Bronchial epithelial cell (primary cell): ENCODE measurements around the gene MARCO. TPM values are rescaled to one million over a fixed set of nuclear protein-coding genes. Genes with fewer than 3 reads are reported as not detected.

Experiments
- DNase-seq: peaks from one replicate; pipeline ENCODE4 v3.0.0-alpha.2; 2010; ENCODE audit warnings: low read depth
- FAIRE-seq: peaks from 2 replicates; lab custom pipeline; 2011; peaks lifted over from hg19 to GRCh38; lab: Jason Lieb, UNC
- H3K27me3 ChIP-seq: 2 replicates; pipeline ENCODE4 v1.5.1; 2011; ENCODE audit warnings: low read length; ENCODE audit not compliant: control insufficient read depth, insufficient read depth
- H3K36me3 ChIP-seq: 2 replicates; pipeline ENCODE4 v1.5.1; 2011; ENCODE audit warnings: low read length; ENCODE audit not compliant: control insufficient read depth, insufficient read depth
- H3K4me3 ChIP-seq: 2 replicates; pipeline ENCODE4 v1.5.1; 2011; ENCODE audit warnings: mild to moderate bottlenecking, low read depth, low read length, control low read depth
- CTCF ChIP-seq: IDR thresholded peaks from 2 replicates; pipeline ENCODE4 v1.5.1; 2011; ENCODE audit warnings: mild to moderate bottlenecking, moderate library complexity, low read length, control low read depth, inconsistent platforms; ENCODE audit not compliant: insufficient read depth, severe bottlenecking
- total RNA-seq: library from RNA; depleted of rRNA; stranded (reverse); fragments of >200 nt; gene quantifications from 2 replicates; pipeline ENCODE4 v1.2.1, GENCODE V29; 2014

MARCO gene
- total RNA-seq, 1 donor from 2014 or later: not detected

GRCh38 chr2:118936306-118936705, 5.7 kb upstream of the MARCO start:
- DNase-seq (no peak), FAIRE-seq (no peak)
- TF ChIP-seq CTCF: no peak

GRCh38 chr2:118936936-118937335, 5.1 kb upstream of the MARCO start:
- DNase-seq (no peak), FAIRE-seq (no peak)
- H3K36me3 ChIP-seq: no peaks in the 10 kb centered on the region
- no peak for TF ChIP-seq CTCF
- H3K27me3 ChIP-seq: no peaks in the 10 kb centered on the region
- H3K4me3 ChIP-seq: no peak overlapping the region

More at GRCh38 chr2:118936306-118936705, 5.7 kb upstream of the MARCO start:
- Histone ChIP-seq H3K36me3 (no peaks in the 10 kb centered on the region), H3K27me3 (no peaks in the 10 kb centered on the region), H3K4me3 (no peak overlapping the region)

- DNase-seq (no peak), FAIRE-seq (no peak)
- no peak for TF ChIP-seq CTCF
- Histone ChIP-seq H3K27me3 (no peaks in the 10 kb centered on the region), H3K4me3 (no peak overlapping the region), H3K36me3 (no peaks in the 10 kb centered on the region)
Observed at GRCh38 chr2:118937817-118938216, 4.2 kb upstream of the MARCO start.

- TF ChIP-seq CTCF: no peak
- no peaks in the 10 kb centered on the region for H3K27me3 ChIP-seq
- FAIRE-seq (no peak), DNase-seq (no peak)
- H3K36me3 ChIP-seq: no peaks in the 10 kb centered on the region
- no peak overlapping the region for H3K4me3 ChIP-seq
Observed at GRCh38 chr2:118939994-118940393, 2.0 kb upstream of the MARCO start.

- Histone ChIP-seq H3K27me3 (no peaks in the 10 kb centered on the region), H3K4me3 (no peak overlapping the region), H3K36me3 (no peaks in the 10 kb centered on the region)
- DNase-seq (no peak), FAIRE-seq (no peak)
- no peak for TF ChIP-seq CTCF
Observed at GRCh38 chr2:118940486-118941120, 1.4 kb upstream of the MARCO start.

GRCh38 chr2:118943286-118943685, 1.3 kb downstream of the MARCO start:
- no peaks in the 10 kb centered on the region for H3K36me3 ChIP-seq
- DNase-seq: no peak

More at GRCh38 chr2:118943286-118943685, 1.3 kb downstream of the MARCO start:
- TF ChIP-seq CTCF: no peak
- Histone ChIP-seq H3K4me3 (no peak overlapping the region), H3K27me3 (no peaks in the 10 kb centered on the region)
- peak; percentile 7 for FAIRE-seq
